ENCODE results near the gene MMP24.
"Not testable (repeated sequence)": the region's sequence is repeated elsewhere in the genome, so short reads cannot be mapped to it uniquely, and the experiment has no call there.

The MMP24 gene

GRCh38 chr20:35223941-35224340, 2.5 kb upstream of the MMP24 start:
- DNase-seq, result no peak

- no peak for DNase-seq
Observed at GRCh38 chr20:35224536-35224935, 2.0 kb upstream of the MMP24 start.

GRCh38 chr20:35225319-35226125, 968 bp upstream of the MMP24 start:
- DNase-seq, result no peak

- peak; percentile 11 to 14 for DNase-seq
Observed at GRCh38 chr20:35226884-35227681, 593 bp downstream of the MMP24 start.

- DNase-seq, result no peak
Observed at GRCh38 chr20:35232575-35232974, 6.1 kb downstream of the MMP24 start.

GRCh38 chr20:35235881-35236280, 9.4 kb downstream of the MMP24 start:
- DNase-seq, result no peak

GRCh38 chr20:35237486-35237885, 11.0 kb downstream of the MMP24 start:
- DNase-seq, result no peak

- DNase-seq, result peak; percentile 6 to 23
Observed at GRCh38 chr20:35238170-35238569, 11.7 kb downstream of the MMP24 start.

GRCh38 chr20:35238735-35239134, 12.2 kb downstream of the MMP24 start:
- DNase-seq, result peak; percentile 7 to 23

- DNase-seq, result no peak
Observed at GRCh38 chr20:35240083-35240810, 13.8 kb downstream of the MMP24 start.

GRCh38 chr20:35240811-35241293, 14.4 kb downstream of the MMP24 start:
- DNase-seq, result no peak

GRCh38 chr20:35243317-35243716, 16.8 kb downstream of the MMP24 start:
- DNase-seq, result no peak

GRCh38 chr20:35243986-35244385, 17.5 kb downstream of the MMP24 start:
- DNase-seq, result no peak

- no peak for DNase-seq
Observed at GRCh38 chr20:35246723-35247122, 20.2 kb downstream of the MMP24 start.

GRCh38 chr20:35248641-35249475, 22.4 kb downstream of the MMP24 start:
- no peak for DNase-seq

GRCh38 chr20:35251613-35251940, 25.1 kb downstream of the MMP24 start:
- no peak for DNase-seq

- no peak for DNase-seq
Observed at GRCh38 chr20:35252037-35252461, 25.6 kb downstream of the MMP24 start.

GRCh38 chr20:35252598-35252997, 26.1 kb downstream of the MMP24 start:
- DNase-seq, result not testable (repeated sequence)

- no peak for DNase-seq
Observed at GRCh38 chr20:35253010-35253409, 26.5 kb downstream of the MMP24 start.

- no peak for DNase-seq
Observed at GRCh38 chr20:35254448-35254999, 28.0 kb downstream of the MMP24 start.

GRCh38 chr20:35257175-35257909, 30.9 kb downstream of the MMP24 start:
- no peak for DNase-seq
